CD14-positive monocyte (primary cell): ENCODE results near the gene APOL4. TPM values are rescaled to one million over a fixed set of nuclear protein-coding genes. Genes with fewer than 3 reads are reported as not detected.
"Not testable (repeated sequence)": the region's sequence is repeated elsewhere in the genome, so short reads cannot be mapped to it uniquely, and the experiment has no call there.

Experiments
- DNase-seq, 3 donors: peaks; one replicate each; pipeline ENCODE4 v3.0.0-alpha.2; 2011 to 2022
- H2AFZ ChIP-seq: 2 replicates; pipeline ENCODE4 v1.6.0; 2012; ENCODE audit warnings: mild to moderate bottlenecking, low read depth, low read length, inconsistent platforms; ENCODE audit not compliant: insufficient read depth, poor library complexity, severe bottlenecking
- H3K27ac ChIP-seq, 2 donors: 1 replicate in 1 of 2; 2 replicates in 1 of 2; pipeline ENCODE4 v1.5.1; 2012 to 2013; ENCODE audit warnings: low read length in 2 of 2, control low read depth in 1 of 2, inconsistent platforms in 1 of 2, low read depth in 1 of 2, mild to moderate bottlenecking in 1 of 2
- H3K27me3 ChIP-seq, 2 donors: one replicate each; pipeline versions ENCODE4 v1.6.0 to v1.6.1; 2011 to 2013; ENCODE audit warnings: low read length in 2 of 2; ENCODE audit not compliant: control insufficient read depth in 2 of 2, insufficient read depth in 2 of 2
- H3K36me3 ChIP-seq, 2 donors: replicated peaks in 1 of 2; 1 replicate in 1 of 2; 2 replicates in 1 of 2; pipeline versions ENCODE4 v1.5.1 to v1.6.1; 2012 to 2013; ENCODE audit warnings: low read length in 2 of 2, control low read depth in 1 of 2, inconsistent platforms in 1 of 2, mild to moderate bottlenecking in 1 of 2; ENCODE audit not compliant: insufficient read depth in 2 of 2, control insufficient read depth in 1 of 2
- H3K4me1 ChIP-seq, 2 donors: 1 replicate in 1 of 2; 2 replicates in 1 of 2; pipeline versions ENCODE4 v1.5.1 to v1.6.1; 2012 to 2013; ENCODE audit warnings: low read length in 2 of 2, control low read depth in 1 of 2, inconsistent platforms in 1 of 2, mild to moderate bottlenecking in 1 of 2, moderate library complexity in 1 of 2; ENCODE audit not compliant: insufficient read depth in 2 of 2, control insufficient read depth in 1 of 2
- H3K4me2 ChIP-seq: replicated peaks from 2 replicates; pipeline ENCODE3; 2012; ENCODE audit warnings: low read length, moderate library complexity, mild to moderate bottlenecking; ENCODE audit not compliant: poor library complexity, severe bottlenecking; ENCODE audit errors: extremely low read depth
- H3K4me3 ChIP-seq, 3 experiments: fragments of 200-600 bp in 1 of 3; sonication (generic) in 1 of 3; replicated peaks in 1 of 3; 1 replicate in 2 of 3; 2 replicates in 1 of 3; pipeline ENCODE4 v1.5.1; 2011 to 2013; ENCODE audit warnings: low read length in 3 of 3, mild to moderate bottlenecking in 3 of 3, control low read depth in 2 of 3, low read depth in 2 of 3, inconsistent platforms in 1 of 3, moderate library complexity in 1 of 3
- H3K79me2 ChIP-seq: 2 replicates; pipeline ENCODE4 v1.6.0; 2012; ENCODE audit warnings: mild to moderate bottlenecking, control low read depth, inconsistent platforms, low read length, moderate library complexity; ENCODE audit not compliant: insufficient read depth
- H3K9ac ChIP-seq: 2 replicates; pipeline ENCODE4 v1.6.0; 2017; ENCODE audit warnings: low read length, mild to moderate bottlenecking; ENCODE audit not compliant: insufficient read depth, poor library complexity, severe bottlenecking
- H3K9me3 ChIP-seq, 2 donors: replicated peaks in 1 of 2; 1 replicate in 1 of 2; 2 replicates in 1 of 2; pipeline versions ENCODE4 v1.5.1 to v1.6.1; 2012 to 2013; ENCODE audit warnings: low read length in 2 of 2, control low read depth in 1 of 2; ENCODE audit not compliant: control insufficient read depth in 1 of 2, insufficient read depth in 1 of 2
- H4K20me1 ChIP-seq: 2 replicates; pipeline ENCODE4 v1.6.0; 2012; ENCODE audit warnings: mild to moderate bottlenecking, low read length, control low read depth, moderate library complexity; ENCODE audit not compliant: insufficient read depth
- H3K27ac Mint-ChIP-seq, 7 donors: one replicate each; pipeline ENCODE4 v1.8.0; 2020; ENCODE audit warnings: mild to moderate bottlenecking in 7 of 7, mixed read lengths in 7 of 7, moderate library complexity in 6 of 7, inconsistent platforms in 2 of 7
- H3K27me3 Mint-ChIP-seq, 3 donors: one replicate each; pipeline ENCODE4 v1.8.0; 2021 to 2022; ENCODE audit warnings: low read depth in 3 of 3, mild to moderate bottlenecking in 3 of 3, mixed read lengths in 3 of 3, moderate library complexity in 3 of 3, inconsistent platforms in 1 of 3
- H3K36me3 Mint-ChIP-seq, 2 donors: one replicate each; pipeline ENCODE4 v1.8.0; 2020; ENCODE audit warnings: mixed read lengths in 2 of 2, inconsistent platforms in 1 of 2, mild to moderate bottlenecking in 1 of 2
- H3K4me1 Mint-ChIP-seq: one replicate; pipeline ENCODE4 v1.8.0; 2020; ENCODE audit warnings: mild to moderate bottlenecking, mixed read lengths
- H3K4me3 Mint-ChIP-seq, 2 donors: one replicate each; pipeline ENCODE4 v1.8.0; 2020; ENCODE audit warnings: mild to moderate bottlenecking in 2 of 2, mixed read lengths in 2 of 2, moderate library complexity in 1 of 2
- H3K9me3 Mint-ChIP-seq, 7 donors: one replicate each; pipeline ENCODE4 v1.8.0; 2020 to 2022; ENCODE audit warnings: mixed read lengths in 7 of 7, mild to moderate bottlenecking in 6 of 7, moderate library complexity in 6 of 7, inconsistent platforms in 2 of 7
- WGBS: methylation state at CpG from one replicate; pipeline ENCODE4 v1.1.5; 2013; ENCODE audit warnings: missing lambda C conversion rate; ENCODE audit not compliant: insufficient coverage; 5-methylcytosine and 5-hydroxymethylcytosine counted together
- intact Hi-C, 2 donors: fragments of 100-400 bp; cut with micrococcal nuclease; formaldehyde crosslinking; loops; one replicate each; pipeline versions ENCODE4 v1.15.0 to v1.15.1; 2023
- polyA plus RNA-seq, 3 donors: library from polyadenylated mRNA; depleted of rRNA in 1 of 3; unstranded in 2 of 3; stranded (reverse) in 1 of 3; fragments of 300-500 nt in 2 of 3; fragments of >200 nt in 1 of 3; fragmentation: Illumina TruSeq in 2 of 3; gene quantifications; 1 replicate in 2 of 3; 2 replicates in 1 of 3; pipeline ENCODE4 v1.2.3, GENCODE V29; 2012 to 2021
- TF ChIP-seq, protein P1 (sequence below): fragments of 200-600 bp; IDR thresholded peaks from one replicate; pipeline ENCODE4 v1.8.0; 2022; ENCODE audit warnings: antibody characterized with exemption, mild to moderate bottlenecking

Gene APOL4
- polyA plus RNA-seq, 3 donors: 0.51 to 1.4 (median 0.71) TPM

DNA sequence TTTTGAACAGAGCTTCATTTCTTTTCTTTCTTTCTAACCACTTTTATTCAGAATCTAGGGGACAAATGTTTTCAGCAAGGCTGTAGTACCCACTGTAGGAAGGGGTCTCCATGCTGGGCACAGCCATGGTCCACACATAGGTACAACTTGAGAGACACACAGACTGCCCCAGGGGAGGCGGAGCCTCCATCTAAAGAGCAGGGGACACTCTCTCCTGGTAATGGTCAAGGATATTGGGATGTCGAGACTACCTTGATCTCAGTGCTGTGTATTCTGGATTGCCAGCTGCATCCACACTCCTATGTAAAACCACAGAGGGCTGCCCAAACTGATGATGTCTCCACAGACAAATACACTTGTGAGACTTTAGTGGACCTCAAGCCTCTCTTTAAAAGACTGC lies 38.1 kb downstream of the APOL4 start:
- TF ChIP-seq, protein P1, sequence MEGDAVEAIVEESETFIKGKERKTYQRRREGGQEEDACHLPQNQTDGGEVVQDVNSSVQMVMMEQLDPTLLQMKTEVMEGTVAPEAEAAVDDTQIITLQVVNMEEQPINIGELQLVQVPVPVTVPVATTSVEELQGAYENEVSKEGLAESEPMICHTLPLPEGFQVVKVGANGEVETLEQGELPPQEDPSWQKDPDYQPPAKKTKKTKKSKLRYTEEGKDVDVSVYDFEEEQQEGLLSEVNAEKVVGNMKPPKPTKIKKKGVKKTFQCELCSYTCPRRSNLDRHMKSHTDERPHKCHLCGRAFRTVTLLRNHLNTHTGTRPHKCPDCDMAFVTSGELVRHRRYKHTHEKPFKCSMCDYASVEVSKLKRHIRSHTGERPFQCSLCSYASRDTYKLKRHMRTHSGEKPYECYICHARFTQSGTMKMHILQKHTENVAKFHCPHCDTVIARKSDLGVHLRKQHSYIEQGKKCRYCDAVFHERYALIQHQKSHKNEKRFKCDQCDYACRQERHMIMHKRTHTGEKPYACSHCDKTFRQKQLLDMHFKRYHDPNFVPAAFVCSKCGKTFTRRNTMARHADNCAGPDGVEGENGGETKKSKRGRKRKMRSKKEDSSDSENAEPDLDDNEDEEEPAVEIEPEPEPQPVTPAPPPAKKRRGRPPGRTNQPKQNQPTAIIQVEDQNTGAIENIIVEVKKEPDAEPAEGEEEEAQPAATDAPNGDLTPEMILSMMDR: no peak
- Histone ChIP-seq H3K4me1 (peaks cover 86 to 89% of the 10 kb centered on the region in 2 donors), H3K4me2 (peak overlapping the region; percentile 65), H3K36me3 (no peaks in the 10 kb centered on the region), H4K20me1 (no peaks in the 10 kb centered on the region), H3K27me3 (no peaks in the 10 kb centered on the region), H3K27ac (peak overlapping the region; percentile 93 to 97), H2AFZ (peak overlapping the region; percentile 62), H3K9me3 (no peaks in the 10 kb centered on the region), H3K4me3 (peak overlapping the region in 1 of 3 experiments; percentile 62), H3K9ac (peak overlapping the region; percentile 42), H3K79me2 (peaks cover 34% of the 10 kb centered on the region)
- Mint-ChIP-seq H3K27ac (peak overlapping the region; percentile 91 to 99 (median 97)), H3K4me1 (peaks cover 91% of the 10 kb centered on the region), H3K4me3 (no peak overlapping the region), H3K36me3 (peaks cover 9 to 13% of the 10 kb centered on the region in 2 donors), H3K9me3 (peaks cover 0 to 2% (median 0%) of the 10 kb centered on the region in 7 donors), H3K27me3 (no peaks in the 10 kb centered on the region)
- DNase-seq: no peak
- WGBS: no CpG with 5 or more reads among the region's 2 CpGs
- intact Hi-C loops: no loop called here

DNA sequence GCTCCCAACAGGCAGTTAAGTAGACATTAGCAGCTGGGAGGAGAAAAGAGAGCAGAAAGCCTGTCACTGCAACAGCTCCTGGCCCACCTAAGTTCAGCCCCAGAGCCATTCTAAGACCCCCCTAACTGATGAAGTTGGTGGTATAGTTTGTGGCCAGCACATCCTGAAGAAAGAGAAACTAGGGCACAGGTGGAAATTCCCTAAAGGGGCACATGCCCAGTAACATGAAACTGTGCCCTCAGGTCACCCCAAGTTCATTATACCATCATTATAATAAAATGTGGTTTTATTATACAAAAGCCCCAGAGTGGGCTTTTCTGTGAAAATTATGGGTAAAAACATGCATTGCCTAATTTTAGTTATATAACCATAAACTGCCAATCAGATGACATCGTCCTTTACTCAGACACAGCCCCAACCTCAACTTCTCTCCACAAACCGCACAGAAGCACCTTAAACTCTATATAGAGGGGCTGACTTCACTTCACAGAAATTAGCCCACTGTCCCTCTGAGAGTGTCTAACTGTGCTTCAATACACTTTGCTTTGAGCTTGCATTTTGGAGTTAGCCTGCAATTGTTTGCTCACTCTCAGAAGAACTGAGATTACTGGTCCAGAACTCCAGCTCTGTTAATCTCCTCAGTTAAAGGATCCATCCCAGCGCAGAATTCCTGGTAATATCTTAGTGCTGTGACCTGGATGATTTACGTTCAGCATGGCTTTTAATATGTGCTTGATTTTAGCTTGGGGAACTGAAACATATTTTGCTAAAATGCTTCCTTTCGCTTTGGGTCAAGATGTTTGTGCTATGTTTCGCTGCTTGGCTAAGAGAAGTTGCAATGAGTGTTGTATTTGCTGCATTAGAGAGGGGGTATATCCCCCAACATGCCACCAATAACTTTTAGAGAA lies 39.2 kb downstream of the APOL4 start:
- Mint-ChIP-seq H3K36me3 (peaks cover 9 to 14% of the 10 kb centered on the region in 2 donors), H3K4me3 (peak overlapping the region; percentile 24 to 60), H3K27ac (peak overlapping the region; percentile 86 to 99 (median 97)), H3K4me1 (peaks cover 98% of the 10 kb centered on the region), H3K27me3 (no peaks in the 10 kb centered on the region), H3K9me3 (peaks cover 0 to 2% (median 0%) of the 10 kb centered on the region in 7 donors)
- no peaks in the 10 kb centered on the region for H3K27me3 ChIP-seq
- H4K20me1 ChIP-seq: no peaks in the 10 kb centered on the region
- peak overlapping the region in 1 of 3 experiments; percentile 62 for H3K4me3 ChIP-seq
- TF ChIP-seq, protein P1: no peak
- H3K36me3 ChIP-seq: no peaks in the 10 kb centered on the region
- DNase-seq: peak in 1 of 3 donors; percentile 66
- H3K9ac ChIP-seq: peak overlapping the region; percentile 42
- H3K9me3 ChIP-seq: no peaks in the 10 kb centered on the region
- peak overlapping the region; percentile 62 for H2AFZ ChIP-seq
- H3K4me1 ChIP-seq: peaks cover 98 to 99% of the 10 kb centered on the region in 2 donors
- intact Hi-C loops: no loop called here
- WGBS: no CpG with 5 or more reads among the region's 6 CpGs
- peaks cover 45% of the 10 kb centered on the region for H3K79me2 ChIP-seq
- H3K4me2 ChIP-seq: peak overlapping the region; percentile 65
- peak overlapping the region; percentile 93 to 97 for H3K27ac ChIP-seq

DNA sequence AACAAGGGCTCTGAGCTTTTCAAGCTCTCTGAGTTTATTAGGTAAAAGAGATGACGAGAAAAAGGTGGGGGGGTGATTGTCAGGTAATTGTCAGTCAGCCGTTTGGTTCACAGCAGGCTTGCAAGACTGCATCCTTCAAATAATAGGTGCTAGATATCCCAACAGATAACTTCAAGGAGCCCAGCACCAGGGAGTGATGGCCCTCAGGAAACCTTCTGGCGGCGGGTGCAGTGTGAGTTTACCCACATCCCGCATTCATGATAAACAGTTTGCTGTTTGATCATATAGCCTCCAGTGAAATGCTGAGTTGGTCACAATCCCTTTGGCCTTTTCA lies 39.8 kb downstream of the APOL4 start:
- peaks cover 9 to 14% of the 10 kb centered on the region in 2 donors for H3K36me3 Mint-ChIP-seq
- WGBS: 100% methylated on average over 1 of the region's 5 CpGs
- peak overlapping the region in 1 of 3 experiments; percentile 62 for H3K4me3 ChIP-seq

More for the DNA sequence above, 39.8 kb downstream of the APOL4 start:
- H3K27me3 ChIP-seq, H3K9ac ChIP-seq, intact Hi-C loops, H3K9me3 Mint-ChIP-seq, H3K4me3 Mint-ChIP-seq, H4K20me1 ChIP-seq, H2AFZ ChIP-seq, H3K27me3 Mint-ChIP-seq, H3K36me3 ChIP-seq, DNase-seq, H3K9me3 ChIP-seq: not testable (repeated sequence)
- Mint-ChIP-seq H3K4me1 (peaks cover 98% of the 10 kb centered on the region), H3K27ac (peak overlapping the region; percentile 86 to 99 (median 94))
- peak overlapping the region; percentile 93 to 97 for H3K27ac ChIP-seq
- H3K79me2 ChIP-seq: peaks cover 48% of the 10 kb centered on the region
- H3K4me2 ChIP-seq: peak overlapping the region; percentile 65
- H3K4me1 ChIP-seq: peaks cover 98 to 99% of the 10 kb centered on the region in 2 donors
